CD4-positive, alpha-beta T cell (primary cell): ENCODE data around the gene PLK3. TPM values are rescaled to one million over a fixed set of nuclear protein-coding genes. Genes with fewer than 3 reads are reported as not detected.

ENCODE experiments used
- ATAC-seq: fragments of 200-7000 bp; cut with Tn5 transposase; one replicate; pipeline ENCODE4 v1.10.0; 2022; ENCODE audit warnings: mild to moderate bottlenecking; ENCODE audit not compliant: poor library complexity
- CTCF ChIA-PET: fragments of 350-600 bp; sonication (Branson Sonifier 250); formaldehyde crosslinking; loops from one replicate; lab custom pipeline; 2021; ENCODE audit warnings: antibody characterized with exemption, inconsistent platforms; lab: Charles Lee
- POLR2A ChIA-PET: fragments of 350-600 bp; sonication (Branson Sonifier 250); formaldehyde crosslinking; loops from one replicate; lab custom pipeline; 2021; ENCODE audit warnings: antibody characterized with exemption, inconsistent platforms; lab: Charles Lee
- DNase-seq, 14 experiments: peaks; one replicate each; pipeline ENCODE4 v3.0.0-alpha.2; 2013 to 2020; ENCODE audit warnings: mixed read lengths in 2 of 14
- H3K27ac ChIP-seq, 2 donors: one replicate each; pipeline versions ENCODE4 v1.5.1 to v1.7.0; 2013; ENCODE audit warnings: low read length in 2 of 2, low read depth in 1 of 2, mild to moderate bottlenecking in 1 of 2
- H3K27me3 ChIP-seq, 2 experiments: 1 replicate in 1 of 2; 2 replicates in 1 of 2; pipeline versions ENCODE4 v1.6.1 to v1.7.0; 2013; ENCODE audit warnings: low read length in 2 of 2, control low read depth in 1 of 2, mild to moderate bottlenecking in 1 of 2, moderate library complexity in 1 of 2; ENCODE audit not compliant: insufficient read depth in 2 of 2, control insufficient read depth in 1 of 2
- H3K36me3 ChIP-seq: one replicate; pipeline ENCODE4 v1.6.1; 2013; ENCODE audit warnings: low read length, control low read depth; ENCODE audit not compliant: insufficient read depth
- H3K4me1 ChIP-seq: one replicate; pipeline ENCODE4 v1.6.1; 2013; ENCODE audit warnings: low read length, control low read depth; ENCODE audit not compliant: insufficient read depth
- H3K4me3 ChIP-seq: one replicate; pipeline ENCODE4 v1.5.1; 2013; ENCODE audit warnings: mild to moderate bottlenecking, low read length, moderate library complexity
- H3K9me3 ChIP-seq, 2 experiments: 1 replicate in 1 of 2; 2 replicates in 1 of 2; pipeline versions ENCODE4 v1.6.1 to v1.7.0; 2013; ENCODE audit warnings: low read length in 2 of 2, mild to moderate bottlenecking in 2 of 2, control low read depth in 1 of 2, moderate library complexity in 1 of 2; ENCODE audit not compliant: control insufficient read depth in 1 of 2, insufficient read depth in 1 of 2
- H3K27ac Mint-ChIP-seq: one replicate; pipeline ENCODE4 v1.8.0; 2020; ENCODE audit warnings: mixed read lengths
- H3K27me3 Mint-ChIP-seq: one replicate; pipeline ENCODE4 v1.8.0; 2021; ENCODE audit warnings: mixed read lengths
- H3K36me3 Mint-ChIP-seq: one replicate; pipeline ENCODE4 v1.8.0; 2021; ENCODE audit warnings: low read depth, mixed read lengths
- H3K4me1 Mint-ChIP-seq: one replicate; pipeline ENCODE4 v1.8.0; 2021; ENCODE audit warnings: low read depth, mixed read lengths
- H3K4me3 Mint-ChIP-seq: one replicate; pipeline ENCODE4 v1.8.0; 2020; ENCODE audit warnings: mild to moderate bottlenecking, mixed read lengths
- H3K9me3 Mint-ChIP-seq: one replicate; pipeline ENCODE4 v1.8.0; 2020; ENCODE audit warnings: mixed read lengths
- CTCF ChIP-seq: fragments of 200-600 bp; IDR thresholded peaks from one replicate; pipeline ENCODE4 v1.8.0; 2022; ENCODE audit warnings: antibody characterized with exemption, mild to moderate bottlenecking
- intact Hi-C, 2 experiments: fragments of 100-400 bp; cut with DNase I in 1 of 2; cut with micrococcal nuclease in 1 of 2; formaldehyde crosslinking; loops; one replicate each; pipeline versions ENCODE4 v1.15.1 to v1.9.0; 2023 to 2025; cut with DNase I, micrococcal nuclease
- total RNA-seq, 174 experiments: library from RNA in 2 of 174; stranded (reverse) in 2 of 174; gene quantifications; one replicate each; pipeline ENCODE4 v1.2.3 and lab custom pipeline; 2021 to 2026

Gene PLK3
- total RNA-seq, 2 experiments from 2014 or later: 794 TPM

- peaks cover 5% of the 10 kb centered on the region for H3K4me1 ChIP-seq
- no peaks in the 10 kb centered on the region for H3K27me3 Mint-ChIP-seq
- H3K27ac ChIP-seq: no peak overlapping the region
- no peak for ATAC-seq
- H3K9me3 Mint-ChIP-seq: no peaks in the 10 kb centered on the region
- no peaks in the 10 kb centered on the region for H3K36me3 Mint-ChIP-seq
- H3K9me3 ChIP-seq: no peaks in the 10 kb centered on the region
- TF ChIP-seq CTCF: no peak
- H3K4me3 ChIP-seq: no peak overlapping the region
- intact Hi-C loops: loop anchor here in 1 of 2 experiments (10.0 kb wide), 1 partner anchor 614 kb away; the partner anchor contains the start of gene DMAP1
- POLR2A ChIA-PET: interaction anchor here (1.3 to 12.2 kb wide), 2 partner anchors 9 to 25 kb away, joined by 4 to 599 read pairs; partner anchors contain the start of genes BTBD19, DYNLT4 and PLK3
- H3K27me3 ChIP-seq: no peaks in the 10 kb centered on the region
- H3K4me1 Mint-ChIP-seq: no peaks in the 10 kb centered on the region
- H3K4me3 Mint-ChIP-seq: no peak overlapping the region
- no peak for DNase-seq
- CTCF ChIA-PET: no interaction called here
- H3K36me3 ChIP-seq: no peaks in the 10 kb centered on the region
- H3K27ac Mint-ChIP-seq: no peak overlapping the region
Measured at GRCh38 chr1:44828841-44829440, 28.8 kb downstream of the PLK3 start.

- POLR2A ChIA-PET: interaction anchor here (1.2 to 3.4 kb wide), 3 partner anchors 8 to 29 kb away, joined by 4 to 13 read pairs (median 4); partner anchors contain the start of gene PLK3
- CTCF ChIA-PET: no interaction called here
- no peaks in the 10 kb centered on the region for H3K36me3 ChIP-seq
- no peaks in the 10 kb centered on the region for H3K27me3 ChIP-seq
- no peak overlapping the region for H3K4me3 ChIP-seq
- DNase-seq: no peak
- H3K9me3 Mint-ChIP-seq: no peaks in the 10 kb centered on the region
- no peak for ATAC-seq
- no peak overlapping the region for H3K4me3 Mint-ChIP-seq
- no peak for TF ChIP-seq CTCF
- H3K9me3 ChIP-seq: no peaks in the 10 kb centered on the region
- intact Hi-C loops: loop anchor here in 1 of 2 experiments (5.0 to 10.0 kb wide), 2 partner anchors 473 to 615 kb away; partner anchors contain the start of gene DMAP1
- H3K27ac Mint-ChIP-seq: no peak overlapping the region
- H3K27me3 Mint-ChIP-seq: no peaks in the 10 kb centered on the region
- H3K4me1 Mint-ChIP-seq: no peaks in the 10 kb centered on the region
- H3K4me1 ChIP-seq: peaks cover 5% of the 10 kb centered on the region
- no peaks in the 10 kb centered on the region for H3K36me3 Mint-ChIP-seq
- H3K27ac ChIP-seq: no peak overlapping the region
Measured at GRCh38 chr1:44829506-44830384, 29.6 kb downstream of the PLK3 start.

GRCh38 chr1:44830900-44831304 is 30.7 kb downstream of the PLK3 start:
- ATAC-seq: no peak
- H3K9me3 Mint-ChIP-seq: no peaks in the 10 kb centered on the region
- no peaks in the 10 kb centered on the region for H3K27me3 ChIP-seq
- intact Hi-C loops: loop anchor here in 1 of 2 experiments (5.0 kb wide), 1 partner anchor 471 kb away; no protein-coding TSS in a partner anchor
- peaks cover 8% of the 10 kb centered on the region for H3K4me1 ChIP-seq
- H3K4me1 Mint-ChIP-seq: peaks cover 5% of the 10 kb centered on the region
- H3K4me3 Mint-ChIP-seq: no peak overlapping the region
- H3K9me3 ChIP-seq: no peaks in the 10 kb centered on the region
- no peak overlapping the region for H3K27ac ChIP-seq
- CTCF ChIA-PET: interaction anchor here (0.5 to 0.6 kb wide), 2 partner anchors 79 to 478 kb away, joined by 3 read pairs; no protein-coding TSS in a partner anchor
- TF ChIP-seq CTCF: no peak
- POLR2A ChIA-PET: interaction anchor here (0.9 to 3.4 kb wide), 3 partner anchors 9 to 31 kb away, joined by 3 to 13 read pairs (median 4); partner anchors contain the start of genes PLK3 and PTCH2
- H3K27ac Mint-ChIP-seq: no peak overlapping the region
- peaks cover 1% of the 10 kb centered on the region for H3K27me3 Mint-ChIP-seq
- H3K36me3 ChIP-seq: no peaks in the 10 kb centered on the region
- H3K36me3 Mint-ChIP-seq: no peaks in the 10 kb centered on the region
- DNase-seq: no peak
- H3K4me3 ChIP-seq: no peak overlapping the region
